ENCODE results near the gene TOR3A. TPM values are rescaled to one million over a fixed set of nuclear protein-coding genes. Genes with fewer than 3 reads are reported as not detected.

The TOR3A gene
- polyA plus RNA-seq, 2 of the 4 experiments (the other 2 are of a cell fraction): 30.7 to 44.5 TPM

- no peak for DNase-seq (ENCODE audit: low read depth in 1 of 2, low spot score in 1 of 2)
- ChIA-PET POLR2A (no interaction called here), CTCF (interaction anchor here (1.0 to 3.7 kb wide), 4 partner anchors 13 to 515 kb away, joined by 3 to 16 read pairs (median 4); no protein-coding TSS in a partner anchor)
- ATAC-seq: peak in 1 of 2 experiments; percentile 14; a peak in 3 of 6 replicates
- Histone ChIP-seq H3K27ac (peak overlapping the region; percentile 81 to 91), H3K4me3 (no peak overlapping the region), H3K9me3 (peaks cover 9% of the 10 kb centered on the region; the same call in 2 of the 3 replicates), H3K4me2 (peak overlapping the region; percentile 23; the same call in 1 of the 3 replicates), H3K4me1 (peaks cover 43% of the 10 kb centered on the region)
- no peak for FAIRE-seq
- TF ChIP-seq EHF (CRISPR knock-in tag; IDR thresholded peaks at IDR 0.05) (no peak), HOXB13 (CRISPR knock-in tag; IDR thresholded peaks at IDR 0.05; ENCODE audit: low read depth) (no peak), RARB (CRISPR knock-in tag; IDR thresholded peaks at IDR 0.05) (no peak), PHF8 (IDR thresholded peaks at IDR 0.05; ENCODE audit: borderline replicate concordance, low read depth) (no peak)
- 91% methylated on average over 3 of the region's 3 CpGs for WGBS (ENCODE audit: missing lambda C conversion rate)
Measured at GRCh38 chr1:179058487-179059483, 23.1 kb upstream of the TOR3A start.

- WGBS (ENCODE audit: missing lambda C conversion rate): 71% methylated on average over 8 of the region's 8 CpGs
- Histone ChIP-seq H3K27ac (peak overlapping the region; percentile 81 to 91), H3K4me3 (no peak overlapping the region), H3K4me2 (peak overlapping the region; percentile 60), H3K4me1 (peaks cover 43% of the 10 kb centered on the region), H3K9me3 (peaks cover 6% of the 10 kb centered on the region; the same call in 2 of the 3 replicates)
- CTCF ChIA-PET: interaction anchor here (1.3 to 3.7 kb wide), 3 partner anchors 17 to 58 kb away, joined by 3 to 16 read pairs (median 3); no protein-coding TSS in a partner anchor
- ATAC-seq (peak; percentile 38 to 62; a peak in 4 of 6 replicates), FAIRE-seq (no peak), DNase-seq (ENCODE audit: low read depth in 1 of 2, low spot score in 1 of 2) (peak in 1 of 2 experiments; percentile 61)
- TF ChIP-seq E2F6 (IDR thresholded peaks at IDR 0.05; ENCODE audit: borderline replicate concordance, low read depth) (peak; percentile 13; the same call in 1 of the 2 replicates), EHMT2 (IDR thresholded peaks at IDR 0.05; ENCODE audit: low read depth) (no peak), TP53 (CRISPR knock-in tag; IDR thresholded peaks at IDR 0.05) (no peak), RNF2 (IDR thresholded peaks at IDR 0.05; ENCODE audit: borderline replicate concordance, low read depth) (no peak), EP300 (IDR thresholded peaks at IDR 0.05) (0 out of 5 replicates have a peak, but pooled peaks of 1 of the 2 experiments have one; percentile 0), FOSL2 (IDR thresholded peaks at IDR 0.05) (no peak), FOSL2 (CRISPR knock-in tag; IDR thresholded peaks at IDR 0.05) (peak; percentile 75), GATA3 (IDR thresholded peaks at IDR 0.05; ENCODE audit: borderline replicate concordance) (no peak), EHF (CRISPR knock-in tag; IDR thresholded peaks at IDR 0.05) (0 out of 2 replicates have a peak, but pooled peaks have one; percentile 13), CBX2 (IDR thresholded peaks at IDR 0.05; ENCODE audit: borderline replicate concordance, low read depth) (no peak), TFCP2L1 (CRISPR knock-in tag; IDR thresholded peaks at IDR 0.05) (no peak), ZSCAN20 (CRISPR knock-in tag; IDR thresholded peaks at IDR 0.05) (no peak), CEBPB (IDR thresholded peaks at IDR 0.05) (peak; percentile 19 to 27; a peak in 2 of 4 replicates), SREBF2 (IDR thresholded peaks at IDR 0.05) (no peak), ZC3H11A (IDR thresholded peaks at IDR 0.05) (0 out of 2 replicates have a peak, but pooled peaks have one; percentile 11)
- POLR2A ChIA-PET: no interaction called here
Measured at GRCh38 chr1:179061360-179062282, 20.2 kb upstream of the TOR3A start.

- Histone ChIP-seq H3K4me3 (no peak overlapping the region), H3K27ac (no peak overlapping the region), H3K9me3 (no peaks in the 10 kb centered on the region), H3K4me1 (peaks cover 8% of the 10 kb centered on the region), H3K4me2 (no peak overlapping the region)
- POLR2A ChIA-PET: no interaction called here
- no peak for FAIRE-seq
- ATAC-seq: no peak
- TF ChIP-seq NFE2L2 (conservative IDR thresholded peaks at IDR 0.05; ENCODE audit: low read length) (no peak), HOXB13 (CRISPR knock-in tag; IDR thresholded peaks at IDR 0.05; ENCODE audit: low read depth) (no peak), SREBF2 (IDR thresholded peaks at IDR 0.05) (no peak), BCL3 (IDR thresholded peaks at IDR 0.05) (no peak), POLR2A (IDR thresholded peaks at IDR 0.05; ENCODE audit: low read length) (no peak)
- WGBS (ENCODE audit: missing lambda C conversion rate): 97% methylated on average over 4 of the region's 4 CpGs
- CTCF ChIA-PET: no interaction called here
- no peak for DNase-seq (ENCODE audit: low read depth in 1 of 2, low spot score in 1 of 2)
Measured at GRCh38 chr1:179066471-179066870, 15.4 kb upstream of the TOR3A start.

Measured in A549 (cell line).